HCT116 (cell line): ENCODE measurements around the gene NFKB1. TPM values are rescaled to one million over a fixed set of nuclear protein-coding genes. Genes with fewer than 3 reads are reported as not detected.

Experiments
- ATAC-seq: fragments of 200-7000 bp; cut with Tn5 transposase; 2 replicates; pipeline ENCODE4 v1.9.1; 2020; ENCODE audit warnings: mild to moderate bottlenecking, moderate library complexity
- BruUV-seq: library from RNA; stranded (reverse); fragments of 400-500 nt; replicated peaks from 2 replicates; lab custom pipeline; 2021; lab: Mats Ljungman, UMichigan
- CTCF ChIA-PET: fragments of 300-600 bp; sonication (Branson Sonifier 250); formaldehyde crosslinking; loops from one replicate; lab custom pipeline; 2021; ENCODE audit warnings: antibody characterized with exemption; lab: Charles Lee
- POLR2A ChIA-PET: fragments of 300-600, 350-600 bp; sonication (Branson Sonifier 250); formaldehyde crosslinking; loops from one replicate; lab custom pipeline; 2021; ENCODE audit warnings: antibody characterized with exemption; lab: Charles Lee
- RAD21 ChIA-PET, 2 experiments: fragments of 300-600 bp; sonication (Branson Sonifier 250); formaldehyde crosslinking; loops; one replicate each; lab custom pipeline; 2023; ENCODE audit warnings: low total read pairs in 2 of 2; ENCODE audit not compliant: uncharacterized antibody in 2 of 2, unreplicated experiment in 2 of 2, low non-redundant PET in 1 of 2; lab: Charles Lee
- DNase-seq: peaks from one replicate; pipeline ENCODE4 v3.0.0-alpha.2; 2010; ENCODE audit warnings: low read depth, low spot score
- H2AFZ ChIP-seq: fragments of 200-600 bp; shearing (Covaris generic), sonication (generic); 2 replicates; pipeline ENCODE4 v1.6.1; 2017; ENCODE audit warnings: low read depth, mixed run types, mixed read lengths, antibody characterized with exemption, low read length; ENCODE audit not compliant: poor library complexity, severe bottlenecking
- H3K27ac ChIP-seq: 2 replicates; pipeline ENCODE4 v1.5.1; 2012; ENCODE audit warnings: low read depth, low read length
- H3K27me3 ChIP-seq: fragments of 200-600 bp; sonication (generic); 2 replicates; pipeline ENCODE4 v1.6.1; 2016; ENCODE audit warnings: mixed run types, low read length, mixed read lengths; ENCODE audit not compliant: insufficient read depth
- H3K36me3 ChIP-seq, 2 experiments: fragments of 200-500 bp in 1 of 2; fragments of 200-600 bp in 1 of 2; sonication (Bioruptor generic) in 1 of 2; sonication (generic) in 1 of 2; 2 replicates each; pipeline versions ENCODE4 v1.5.1 to v1.6.1; 2014 to 2016; ENCODE audit warnings: low read length in 2 of 2, inconsistent platforms in 1 of 2, mixed read lengths in 1 of 2, mixed run types in 1 of 2; ENCODE audit not compliant: insufficient read depth in 2 of 2, control insufficient read depth in 1 of 2
- H3K4me1 ChIP-seq, 2 experiments: fragments of 200-600 bp in 1 of 2; sonication (generic) in 1 of 2; 2 replicates each; pipeline versions ENCODE4 v1.5.1 to v1.6.1; 2012 to 2017; ENCODE audit warnings: low read length in 2 of 2, inconsistent platforms in 1 of 2, mild to moderate bottlenecking in 1 of 2, mixed read lengths in 1 of 2, mixed run types in 1 of 2, moderate library complexity in 1 of 2; ENCODE audit not compliant: insufficient read depth in 2 of 2, control insufficient read depth in 1 of 2
- H3K4me2 ChIP-seq: fragments of 200-600 bp; sonication (generic); 2 replicates; pipeline ENCODE4 v1.6.1; 2017; ENCODE audit warnings: mixed run types, low read length, mixed read lengths
- H3K4me3 ChIP-seq, 2 experiments: fragments of 200-600 bp in 1 of 2; sonication (generic) in 1 of 2; replicated peaks in 1 of 2; 2 replicates each; pipeline ENCODE4 v1.5.1; 2011 to 2016; ENCODE audit warnings: low read length in 2 of 2, control low read depth in 1 of 2, low read depth in 1 of 2, mild to moderate bottlenecking in 1 of 2, mixed read lengths in 1 of 2, mixed run types in 1 of 2
- H3K79me2 ChIP-seq: fragments of 200-600 bp; sonication (generic); 2 replicates; pipeline ENCODE4 v1.6.1; 2017; ENCODE audit warnings: mild to moderate bottlenecking, mixed run types, low read length, moderate library complexity, mixed read lengths; ENCODE audit not compliant: insufficient read depth
- H3K9ac ChIP-seq: fragments of 200-600 bp; sonication (generic); 2 replicates; pipeline ENCODE4 v1.6.1; 2016; ENCODE audit warnings: low read length, mixed read lengths
- H3K9me2 ChIP-seq: fragments of 200-600 bp; sonication (generic), shearing (Covaris generic); 2 replicates; pipeline ENCODE4 v1.6.1; 2017; ENCODE audit warnings: mixed run types, mild to moderate bottlenecking, moderate library complexity; ENCODE audit not compliant: insufficient read depth
- H3K9me3 ChIP-seq, 2 experiments: fragments of 200-500 bp in 1 of 2; fragments of 200-600 bp in 1 of 2; sonication (Bioruptor generic) in 1 of 2; sonication (generic) in 1 of 2; 2 replicates each; pipeline ENCODE4 v1.6.1; 2014 to 2017; ENCODE audit warnings: low read length in 2 of 2, mixed read lengths in 2 of 2, inconsistent platforms in 1 of 2, low read depth in 1 of 2, mild to moderate bottlenecking in 1 of 2, mixed run types in 1 of 2, moderate library complexity in 1 of 2; ENCODE audit not compliant: control insufficient read depth in 1 of 2, insufficient read depth in 1 of 2
- H4K20me1 ChIP-seq: fragments of 200-600 bp; sonication (generic), shearing (Covaris generic); 2 replicates; pipeline ENCODE4 v1.6.1; 2017; ENCODE audit warnings: mixed run types, mild to moderate bottlenecking, moderate library complexity; ENCODE audit not compliant: insufficient read depth
- EZH2 ChIP-seq: fragments of 200-600 bp; sonication (generic); IDR thresholded peaks from 2 replicates; pipeline ENCODE4 v1.6.1; 2017; ENCODE audit warnings: antibody characterized with exemption, mixed run types
- EZH2phosphoT487 ChIP-seq: fragments of 200-600 bp; IDR thresholded peaks from 2 replicates; pipeline ENCODE4 v1.6.1; 2018; ENCODE audit warnings: antibody characterized with exemption, borderline replicate concordance
- JUND ChIP-seq: IDR thresholded peaks from 2 replicates; pipeline ENCODE4 v1.6.1; 2012
- POLR2AphosphoS5 ChIP-seq: IDR thresholded peaks from 2 replicates; pipeline ENCODE4 v1.6.1; 2011; ENCODE audit warnings: mild to moderate bottlenecking, low read depth, low read length, moderate library complexity
- SP1 ChIP-seq: IDR thresholded peaks from 2 replicates; pipeline ENCODE4 v1.6.1; 2012; ENCODE audit warnings: low read depth
- SRF ChIP-seq: IDR thresholded peaks from 2 replicates; pipeline ENCODE4 v1.6.1; 2012; ENCODE audit warnings: low read depth
- TCF7L2 ChIP-seq: IDR thresholded peaks from 2 replicates; pipeline ENCODE4 v1.7.0; 2011; ENCODE audit warnings: borderline replicate concordance, inconsistent platforms; ENCODE audit not compliant: insufficient read depth, insufficient read length; ENCODE audit errors: extremely low read depth
- ZNF274 ChIP-seq: fragments of 200-500 bp; sonication (Bioruptor generic); IDR thresholded peaks from 2 replicates; pipeline ENCODE4 v1.6.1; 2014; ENCODE audit warnings: mild to moderate bottlenecking, low read depth, low read length, inconsistent platforms
- intact Hi-C: fragments of 100-400 bp; cut with micrococcal nuclease; formaldehyde crosslinking; loops from 2 replicates; pipeline ENCODE4 v1.10.0; 2022
- total RNA-seq: library from RNA; stranded (reverse); gene quantifications from one replicate; pipeline ENCODE4 v1.2.1, GENCODE V29; 2021; ENCODE audit not compliant: unreplicated experiment
- TF ChIP-seq, protein P1 (sequence below), 3 experiments: fragments of 200-600 bp in 1 of 3; sonication (generic) in 1 of 3; IDR thresholded peaks in 2 of 3; conservative IDR thresholded peaks in 1 of 3; 2 replicates each; pipeline ENCODE4 v1.5.1; 2012 to 2017; ENCODE audit warnings: low read depth in 2 of 3, low read length in 2 of 3, antibody characterized with exemption in 1 of 3, borderline replicate concordance in 1 of 3, control low read depth in 1 of 3, mild to moderate bottlenecking in 1 of 3, mixed read lengths in 1 of 3, mixed run types in 1 of 3, moderate library complexity in 1 of 3; ENCODE audit not compliant: insufficient read depth in 1 of 3

NFKB1 gene
- total RNA-seq, 1 experiment from 2014 or later = 29.4 TPM

- ChIA-PET POLR2A (no interaction called here), CTCF (no interaction called here)
- DNase-seq = no peak
Observed at GRCh38 chr4:102563000-102563399, 61.8 kb downstream of the NFKB1 start.

DNA sequence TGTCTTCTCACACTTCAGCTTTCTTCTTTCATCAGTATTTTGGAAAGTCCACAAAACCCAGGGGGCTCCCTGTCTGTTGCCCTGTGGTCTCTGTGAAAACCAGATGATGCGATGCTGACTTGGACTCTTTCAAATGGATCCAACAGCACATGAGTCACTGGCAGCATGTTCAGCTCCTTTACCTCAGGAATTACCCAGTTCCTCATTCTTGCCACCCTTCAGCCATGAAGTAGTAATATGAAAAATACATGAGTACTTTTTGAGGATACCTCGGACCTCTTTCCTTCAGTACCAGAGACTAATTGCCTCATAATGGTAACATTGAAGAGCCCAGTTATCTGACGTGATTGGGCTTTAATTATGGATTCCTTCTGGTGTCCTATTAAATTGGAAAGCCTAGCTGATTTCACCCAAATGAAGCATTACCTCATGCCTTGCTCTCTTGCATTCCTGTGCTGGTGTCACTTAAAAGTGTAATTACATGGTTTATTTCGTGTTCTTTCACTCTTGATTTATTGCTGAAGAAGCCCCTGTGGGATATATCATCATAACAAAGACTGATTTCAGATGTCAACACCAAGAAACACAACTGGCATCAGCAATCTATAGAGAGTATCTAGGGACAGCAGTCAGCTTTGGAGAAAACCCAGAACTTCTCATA, 63.4 kb downstream of the NFKB1 start:
- intact Hi-C loops = no loop called here
- no peaks in the 10 kb centered on the region for H4K20me1 ChIP-seq
- H3K79me2 ChIP-seq = no peaks in the 10 kb centered on the region
- no peaks in the 10 kb centered on the region for H3K4me1 ChIP-seq
- no peaks in the 10 kb centered on the region for H3K9me2 ChIP-seq
- CTCF ChIA-PET = no interaction called here
- no TSS peak for BruUV-seq
- H3K27me3 ChIP-seq = no peaks in the 10 kb centered on the region
- no peak overlapping the region for H3K9ac ChIP-seq
- RAD21 ChIA-PET = no interaction called here
- no peak overlapping the region for H3K4me3 ChIP-seq
- no peak for DNase-seq
- POLR2A ChIA-PET = no interaction called here
- TF ChIP-seq, protein P1, sequence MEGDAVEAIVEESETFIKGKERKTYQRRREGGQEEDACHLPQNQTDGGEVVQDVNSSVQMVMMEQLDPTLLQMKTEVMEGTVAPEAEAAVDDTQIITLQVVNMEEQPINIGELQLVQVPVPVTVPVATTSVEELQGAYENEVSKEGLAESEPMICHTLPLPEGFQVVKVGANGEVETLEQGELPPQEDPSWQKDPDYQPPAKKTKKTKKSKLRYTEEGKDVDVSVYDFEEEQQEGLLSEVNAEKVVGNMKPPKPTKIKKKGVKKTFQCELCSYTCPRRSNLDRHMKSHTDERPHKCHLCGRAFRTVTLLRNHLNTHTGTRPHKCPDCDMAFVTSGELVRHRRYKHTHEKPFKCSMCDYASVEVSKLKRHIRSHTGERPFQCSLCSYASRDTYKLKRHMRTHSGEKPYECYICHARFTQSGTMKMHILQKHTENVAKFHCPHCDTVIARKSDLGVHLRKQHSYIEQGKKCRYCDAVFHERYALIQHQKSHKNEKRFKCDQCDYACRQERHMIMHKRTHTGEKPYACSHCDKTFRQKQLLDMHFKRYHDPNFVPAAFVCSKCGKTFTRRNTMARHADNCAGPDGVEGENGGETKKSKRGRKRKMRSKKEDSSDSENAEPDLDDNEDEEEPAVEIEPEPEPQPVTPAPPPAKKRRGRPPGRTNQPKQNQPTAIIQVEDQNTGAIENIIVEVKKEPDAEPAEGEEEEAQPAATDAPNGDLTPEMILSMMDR (IDR thresholded peaks at IDR 0.05 in 2 of 3, conservative IDR thresholded peaks at IDR 0.05 in 1 of 3; ENCODE audit: borderline replicate concordance in 1 of 3, insufficient read depth in 1 of 3, low read depth in 2 of 3, low read length in 2 of 3) = no peak
- TF ChIP-seq EZH2phosphoT487 (no peak), JUND (no peak), EZH2 (no peak), ZNF274 (no peak), TCF7L2 (no peak), SRF (no peak)
- no peaks in the 10 kb centered on the region for H3K36me3 ChIP-seq
- ATAC-seq = no peak
- no peak overlapping the region for H2AFZ ChIP-seq
- no peak overlapping the region for H3K27ac ChIP-seq
- no peaks in the 10 kb centered on the region for H3K9me3 ChIP-seq
- no peak overlapping the region for H3K4me2 ChIP-seq

More at GRCh38 chr4:102563000-102563399, 61.8 kb downstream of the NFKB1 start:
- Histone ChIP-seq H3K4me1 (no peaks in the 10 kb centered on the region), H3K9me3 (no peaks in the 10 kb centered on the region), H3K36me3 (no peaks in the 10 kb centered on the region), H4K20me1 (no peaks in the 10 kb centered on the region), H3K4me3 (no peak overlapping the region), H3K9ac (no peak overlapping the region), H3K79me2 (no peaks in the 10 kb centered on the region), H3K27ac (no peak overlapping the region), H3K27me3 (no peaks in the 10 kb centered on the region), H3K4me2 (no peak overlapping the region), H2AFZ (no peak overlapping the region), H3K9me2 (no peaks in the 10 kb centered on the region)
- RAD21 ChIA-PET = no interaction called here
- intact Hi-C loops = no loop called here
- no TSS peak for BruUV-seq
- TF ChIP-seq SP1 (no peak), POLR2AphosphoS5 (no peak), EZH2 (no peak), ZNF274 (no peak)
- TF ChIP-seq, protein P1 (IDR thresholded peaks at IDR 0.05 in 2 of 3, conservative IDR thresholded peaks at IDR 0.05 in 1 of 3; ENCODE audit: borderline replicate concordance in 1 of 3, insufficient read depth in 1 of 3, low read depth in 2 of 3, low read length in 2 of 3) = no peak
- no peak for ATAC-seq
